ENCODE measurements around the gene NRBF2. TPM values are rescaled to one million over a fixed set of nuclear protein-coding genes. Genes with fewer than 3 reads are reported as not detected.

Gene NRBF2
- polyA plus RNA-seq, 3 donors, result 13.6 to 38.1 (median 17.9) TPM

DNA sequence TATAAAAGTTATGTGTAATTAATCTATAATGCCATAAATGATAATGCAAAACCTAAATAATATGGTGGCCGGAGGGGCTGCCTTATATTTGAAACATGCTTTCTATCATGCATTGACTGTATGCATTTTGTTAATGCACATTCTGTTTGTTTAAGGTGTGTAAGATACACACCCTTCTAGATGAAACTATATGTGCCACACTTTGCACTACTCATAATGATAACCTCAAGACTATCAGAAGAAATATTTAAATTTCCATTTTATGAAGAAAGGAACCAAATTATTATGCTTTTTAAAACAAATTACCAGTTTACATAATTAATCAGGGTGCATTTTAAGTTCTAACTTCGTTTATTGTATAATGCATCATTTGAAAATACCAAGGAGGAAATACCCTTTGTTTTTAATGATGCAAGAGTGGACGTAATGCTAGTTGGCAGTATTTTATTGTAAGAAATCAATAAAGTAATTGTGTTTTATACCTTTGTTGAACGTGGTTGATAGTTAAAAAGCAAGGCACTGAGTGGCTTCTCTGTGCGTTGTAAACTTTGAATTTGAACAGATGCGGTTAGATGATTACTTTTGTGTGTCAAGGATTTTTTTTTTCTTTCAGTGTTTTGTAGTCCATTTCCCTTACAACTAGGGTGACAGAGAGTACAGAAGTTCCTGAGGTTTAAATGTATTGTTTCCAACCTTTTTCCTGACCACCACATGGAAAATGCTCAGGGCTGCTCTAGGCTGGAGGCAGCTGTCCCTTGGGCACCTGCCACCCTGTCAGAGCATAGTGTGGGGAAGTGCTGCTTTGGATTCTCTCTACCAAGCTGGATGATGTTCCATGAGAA lies 21.6 kb downstream of the NRBF2 start:
- peaks cover 25% of the 10 kb centered on the region for H3K4me1 Mint-ChIP-seq
- peak overlapping the region; percentile 84 to 95 (median 89) for H3K27ac Mint-ChIP-seq
- no peaks in the 10 kb centered on the region for H3K9me3 Mint-ChIP-seq
- H3K4me3 ChIP-seq (replicated peaks in 1 of 3; ENCODE audit: low read depth in 2 of 3, low read length in 3 of 3), result no peak overlapping the region
- H3K4me2 ChIP-seq (replicated peaks; ENCODE audit: extremely low read depth, low read length, poor library complexity, severe bottlenecking), result no peak overlapping the region
- H3K27me3 ChIP-seq (ENCODE audit: control insufficient read depth in 2 of 2, insufficient read depth in 2 of 2, low read length in 2 of 2), result no peaks in the 10 kb centered on the region
- peaks cover 18 to 24% of the 10 kb centered on the region in 2 donors for H3K4me1 ChIP-seq (ENCODE audit: control insufficient read depth in 1 of 2, insufficient read depth in 2 of 2, low read length in 2 of 2)
- DNase-seq, result no peak
- WGBS (ENCODE audit: insufficient coverage), result 77% methylated on average over 4 of the region's 6 CpGs
- TF ChIP-seq CTCF (IDR thresholded peaks at IDR 0.05), result no peak
- intact Hi-C loops (cut with micrococcal nuclease), result loop anchor here (5.0 to 10.0 kb wide), 4 partner anchors 147 to 717 kb away; partner anchors contain the start of gene EGR2 (in 1 of the 2)
- H4K20me1 ChIP-seq (ENCODE audit: insufficient read depth, low read length), result peaks cover 98% of the 10 kb centered on the region
- H3K27me3 Mint-ChIP-seq (ENCODE audit: low read depth in 3 of 3), result peaks cover 0 to 2% (median 0%) of the 10 kb centered on the region in 3 donors
- H3K36me3 Mint-ChIP-seq, result peaks cover 43 to 52% of the 10 kb centered on the region in 2 donors
- peaks cover 40% of the 10 kb centered on the region for H3K79me2 ChIP-seq (ENCODE audit: insufficient read depth, low read length)
- no peak overlapping the region for H3K9ac ChIP-seq (ENCODE audit: insufficient read depth, low read length, poor library complexity, severe bottlenecking)
- H3K4me3 Mint-ChIP-seq, result peak overlapping the region in 1 of 2 donors; percentile 57
- peaks cover 38 to 46% of the 10 kb centered on the region in 2 donors for H3K36me3 ChIP-seq (replicated peaks in 1 of 2; ENCODE audit: control insufficient read depth in 1 of 2, insufficient read depth in 2 of 2, low read length in 2 of 2)
- H3K27ac ChIP-seq (ENCODE audit: low read depth in 1 of 2, low read length in 2 of 2), result peak overlapping the region; percentile 65 to 81
- no peak overlapping the region for H2AFZ ChIP-seq (ENCODE audit: insufficient read depth, low read depth, low read length, poor library complexity, severe bottlenecking)
- H3K9me3 ChIP-seq (replicated peaks in 1 of 2; ENCODE audit: control insufficient read depth in 1 of 2, insufficient read depth in 1 of 2, low read length in 2 of 2), result no peaks in the 10 kb centered on the region

DNA sequence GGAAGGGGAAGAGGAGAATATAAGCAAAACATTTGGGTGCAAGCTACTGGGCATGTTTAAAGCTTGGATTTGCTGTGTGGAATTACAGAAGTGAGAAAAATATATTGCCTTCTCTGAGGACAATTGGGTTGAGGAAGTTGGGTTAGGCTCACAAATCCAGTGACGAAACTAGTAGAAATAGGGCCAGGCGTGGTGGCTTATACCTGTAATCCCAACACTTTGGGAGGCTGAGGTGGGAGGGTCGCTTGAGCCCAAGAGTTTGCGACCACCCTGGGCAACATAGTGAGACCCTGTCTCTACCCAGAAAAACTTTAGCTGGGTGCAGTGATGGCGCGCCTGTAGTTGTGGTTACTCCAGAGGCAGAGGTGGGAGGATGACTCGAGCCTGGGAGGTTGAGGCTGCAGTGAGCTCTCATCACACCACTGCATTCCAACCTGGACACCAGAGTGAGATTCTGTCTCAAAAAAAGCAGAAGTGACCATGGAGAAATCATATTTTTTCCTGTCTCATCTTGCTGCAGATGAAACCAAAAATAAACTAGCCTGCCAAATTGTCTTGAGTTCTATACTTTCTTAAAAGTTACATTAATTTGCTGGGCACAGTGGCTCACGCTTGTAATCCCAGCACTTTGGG lies 22.4 kb downstream of the NRBF2 start:
- Mint-ChIP-seq H3K27me3 (ENCODE audit: low read depth in 3 of 3) (peaks cover 0 to 2% (median 0%) of the 10 kb centered on the region in 3 donors), H3K9me3 (no peaks in the 10 kb centered on the region), H3K36me3 (peaks cover 42 to 45% of the 10 kb centered on the region in 2 donors), H3K27ac (peak overlapping the region; percentile 84 to 95 (median 89)), H3K4me1 (peaks cover 24% of the 10 kb centered on the region), H3K4me3 (peak overlapping the region; percentile 12 to 63)
- H3K9ac ChIP-seq (ENCODE audit: insufficient read depth, low read length, poor library complexity, severe bottlenecking), result no peak overlapping the region
- no peaks in the 10 kb centered on the region for H3K9me3 ChIP-seq (replicated peaks in 1 of 2; ENCODE audit: control insufficient read depth in 1 of 2, insufficient read depth in 1 of 2, low read length in 2 of 2)
- peaks cover 18 to 24% of the 10 kb centered on the region in 2 donors for H3K4me1 ChIP-seq (ENCODE audit: control insufficient read depth in 1 of 2, insufficient read depth in 2 of 2, low read length in 2 of 2)
- H3K4me3 ChIP-seq (replicated peaks in 1 of 3; ENCODE audit: low read depth in 2 of 3, low read length in 3 of 3), result peak overlapping the region in 1 of 3 experiments; percentile 12
- WGBS (ENCODE audit: insufficient coverage), result no CpG with 5 or more reads among the region's 8 CpGs
- peaks cover 34% of the 10 kb centered on the region for H3K79me2 ChIP-seq (ENCODE audit: insufficient read depth, low read length)
- H3K4me2 ChIP-seq (replicated peaks; ENCODE audit: extremely low read depth, low read length, poor library complexity, severe bottlenecking), result peak overlapping the region; percentile 26
- no peak for TF ChIP-seq CTCF (IDR thresholded peaks at IDR 0.05)
- H3K27ac ChIP-seq (ENCODE audit: low read depth in 1 of 2, low read length in 2 of 2), result peak overlapping the region; percentile 65 to 81
- no peak overlapping the region for H2AFZ ChIP-seq (ENCODE audit: insufficient read depth, low read depth, low read length, poor library complexity, severe bottlenecking)
- intact Hi-C loops (cut with micrococcal nuclease), result loop anchor here (5.0 to 10.0 kb wide), 4 partner anchors 148 to 718 kb away; partner anchors contain the start of gene EGR2 (in 1 of the 2)
- peaks cover 35 to 46% of the 10 kb centered on the region in 2 donors for H3K36me3 ChIP-seq (replicated peaks in 1 of 2; ENCODE audit: control insufficient read depth in 1 of 2, insufficient read depth in 2 of 2, low read length in 2 of 2)
- peak; percentile 31 to 49 (median 49) for DNase-seq
- peaks cover 98% of the 10 kb centered on the region for H4K20me1 ChIP-seq (ENCODE audit: insufficient read depth, low read length)
- H3K27me3 ChIP-seq (ENCODE audit: control insufficient read depth in 2 of 2, insufficient read depth in 2 of 2, low read length in 2 of 2), result no peaks in the 10 kb centered on the region

Data from CD14-positive monocyte (primary cell).